ENCODE results near the gene REPS2.

REPS2 gene

GRCh38 chrX:17027931-17028330 is 81.5 kb downstream of the REPS2 start:
- Mint-ChIP-seq H3K4me1 (peaks cover 4% of the 10 kb centered on the region), H3K4me3 (no peak overlapping the region), H3K27ac (no peak overlapping the region), H3K36me3 (peaks cover 1% of the 10 kb centered on the region), H3K27me3 (no peaks in the 10 kb centered on the region), H3K9me3 (no peaks in the 10 kb centered on the region)
- DNase-seq (ENCODE audit: low spot score in 2 of 2): no peak
- ATAC-seq (ENCODE audit: low read depth): no peak

- peaks cover 4% of the 10 kb centered on the region for H3K4me1 Mint-ChIP-seq
- no peaks in the 10 kb centered on the region for H3K9me3 Mint-ChIP-seq
- no peak overlapping the region for H3K4me3 Mint-ChIP-seq
- no peaks in the 10 kb centered on the region for H3K27me3 Mint-ChIP-seq
- DNase-seq (ENCODE audit: low spot score in 2 of 2): no peak
- H3K36me3 Mint-ChIP-seq: peaks cover 5% of the 10 kb centered on the region
- ATAC-seq (ENCODE audit: low read depth): no peak
- no peak overlapping the region for H3K27ac Mint-ChIP-seq
Measured at GRCh38 chrX:17028356-17028755, 81.9 kb downstream of the REPS2 start.

GRCh38 chrX:17030092-17030491 is 83.6 kb downstream of the REPS2 start:
- Mint-ChIP-seq H3K27ac (no peak overlapping the region), H3K9me3 (no peaks in the 10 kb centered on the region), H3K4me3 (no peak overlapping the region), H3K36me3 (peaks cover 13% of the 10 kb centered on the region), H3K27me3 (no peaks in the 10 kb centered on the region), H3K4me1 (peaks cover 4% of the 10 kb centered on the region)
- DNase-seq (ENCODE audit: low spot score in 2 of 2) (no peak), ATAC-seq (ENCODE audit: low read depth) (peak; percentile 63)

GRCh38 chrX:17030580-17031270 is 84.3 kb downstream of the REPS2 start:
- no peak overlapping the region for H3K27ac Mint-ChIP-seq

DNA sequence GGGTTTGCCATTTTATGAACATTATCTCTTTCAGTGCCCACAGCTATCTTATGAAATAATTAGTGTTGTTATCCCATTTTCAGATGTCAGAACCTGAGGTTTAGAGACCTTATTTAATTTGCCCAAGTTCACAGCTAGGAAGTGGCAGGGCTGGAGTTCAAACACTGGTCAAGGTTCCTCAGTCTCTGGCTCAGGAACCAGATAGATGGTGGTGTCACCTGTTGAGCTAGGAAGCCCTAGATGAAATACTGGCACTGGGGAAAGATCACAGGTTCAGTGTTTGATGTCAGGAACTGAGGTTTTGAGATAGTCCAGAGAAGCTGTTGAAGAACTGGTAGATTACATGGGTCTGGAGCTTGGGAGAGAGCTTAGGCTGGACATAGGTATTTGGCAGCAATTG is 85.4 kb downstream of the REPS2 start:
- H3K36me3 Mint-ChIP-seq: peaks cover 16% of the 10 kb centered on the region
- DNase-seq (ENCODE audit: low spot score in 2 of 2) (no peak), ATAC-seq (ENCODE audit: low read depth) (no peak)
- H3K27ac Mint-ChIP-seq: no peak overlapping the region
- H3K27me3 Mint-ChIP-seq: no peaks in the 10 kb centered on the region
- no peaks in the 10 kb centered on the region for H3K9me3 Mint-ChIP-seq
- H3K4me1 Mint-ChIP-seq: peaks cover 4% of the 10 kb centered on the region
- no peak overlapping the region for H3K4me3 Mint-ChIP-seq

More at GRCh38 chrX:17030580-17031270, 84.3 kb downstream of the REPS2 start:
- no peak for ATAC-seq (ENCODE audit: low read depth)
- no peak for DNase-seq (ENCODE audit: low spot score in 2 of 2)
- Mint-ChIP-seq H3K4me3 (no peak overlapping the region), H3K9me3 (no peaks in the 10 kb centered on the region), H3K36me3 (peaks cover 16% of the 10 kb centered on the region), H3K4me1 (peaks cover 4% of the 10 kb centered on the region), H3K27me3 (no peaks in the 10 kb centered on the region)

- Mint-ChIP-seq H3K4me1 (peaks cover 4% of the 10 kb centered on the region), H3K27ac (no peak overlapping the region), H3K4me3 (no peak overlapping the region), H3K9me3 (no peaks in the 10 kb centered on the region), H3K36me3 (peaks cover 16% of the 10 kb centered on the region), H3K27me3 (no peaks in the 10 kb centered on the region)
- ATAC-seq (ENCODE audit: low read depth) (no peak), DNase-seq (ENCODE audit: low spot score in 2 of 2) (no peak)
Measured at GRCh38 chrX:17032351-17032750, 85.9 kb downstream of the REPS2 start.

DNA sequence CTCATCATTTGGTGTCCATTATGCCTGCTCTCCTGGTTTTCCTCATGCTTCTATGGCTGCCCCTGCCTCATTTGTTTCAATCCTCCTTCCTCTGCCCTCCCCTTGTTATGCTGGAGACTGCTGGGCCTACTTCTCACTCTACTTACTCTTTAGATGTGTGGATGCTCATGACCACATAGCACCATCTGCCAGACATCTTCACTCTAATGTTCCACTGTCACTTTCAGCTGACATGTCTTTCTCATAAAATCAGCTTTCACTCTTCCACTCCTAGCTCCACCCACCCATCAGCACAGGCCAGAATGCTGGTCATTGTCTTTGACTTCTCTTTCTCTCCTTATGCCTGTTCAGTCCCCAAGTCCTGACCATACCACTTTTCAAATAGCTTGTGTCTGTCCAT is 86.8 kb downstream of the REPS2 start:
- Mint-ChIP-seq H3K9me3 (no peaks in the 10 kb centered on the region), H3K36me3 (peaks cover 16% of the 10 kb centered on the region), H3K27ac (no peak overlapping the region), H3K4me1 (peaks cover 4% of the 10 kb centered on the region), H3K4me3 (no peak overlapping the region), H3K27me3 (no peaks in the 10 kb centered on the region)
- DNase-seq (ENCODE audit: low spot score in 2 of 2) (no peak), ATAC-seq (ENCODE audit: low read depth) (no peak)

GRCh38 chrX:17035111-17035510 is 88.7 kb downstream of the REPS2 start:
- Mint-ChIP-seq H3K4me1 (peaks cover 3% of the 10 kb centered on the region), H3K27me3 (no peaks in the 10 kb centered on the region), H3K4me3 (no peak overlapping the region), H3K27ac (no peak overlapping the region), H3K9me3 (no peaks in the 10 kb centered on the region), H3K36me3 (peaks cover 16% of the 10 kb centered on the region)
- no peak for DNase-seq (ENCODE audit: low spot score in 2 of 2)
- ATAC-seq (ENCODE audit: low read depth): no peak

DNA sequence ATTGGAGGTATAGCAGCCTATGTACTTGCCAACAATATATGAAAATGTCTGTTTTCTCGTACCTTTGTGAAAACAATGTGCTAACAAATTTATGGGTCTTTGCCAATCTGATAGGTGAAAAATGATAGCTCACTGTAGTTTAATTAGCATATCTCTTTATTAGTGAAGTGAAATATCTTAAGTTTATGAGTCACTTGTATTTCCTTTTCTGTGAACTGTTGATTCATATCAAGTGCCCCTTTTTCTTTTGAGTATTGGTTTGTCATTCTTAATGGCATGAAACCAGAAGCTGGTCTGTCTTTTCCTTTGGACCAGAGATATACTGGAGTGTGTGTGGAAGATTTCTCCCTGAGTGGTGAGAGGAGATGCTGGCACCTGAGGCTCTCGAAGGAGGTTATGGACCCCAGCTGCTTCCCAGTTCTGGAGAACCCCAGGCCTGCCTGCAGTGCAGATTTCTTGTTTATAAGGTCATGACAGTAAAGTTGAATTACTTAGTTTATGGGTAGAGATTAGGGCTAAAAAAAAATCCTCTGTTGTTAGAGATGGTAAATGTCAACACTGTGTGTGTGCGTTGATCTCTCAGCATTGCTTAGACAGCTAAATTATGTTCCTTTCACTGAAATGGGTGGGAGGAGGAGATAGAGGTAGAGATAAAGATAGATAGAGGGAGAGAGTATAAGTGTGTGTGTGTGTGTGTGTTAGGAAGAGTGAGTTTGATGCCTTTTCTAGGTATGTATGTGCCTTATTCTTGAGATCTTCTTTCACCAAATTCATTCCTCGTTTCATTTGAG is 89.9 kb downstream of the REPS2 start:
- no peak overlapping the region for H3K4me3 Mint-ChIP-seq
- DNase-seq (ENCODE audit: low spot score in 2 of 2) (no peak), ATAC-seq (ENCODE audit: low read depth) (no peak)
- H3K36me3 Mint-ChIP-seq: peaks cover 14% of the 10 kb centered on the region
- no peaks in the 10 kb centered on the region for H3K4me1 Mint-ChIP-seq
- no peaks in the 10 kb centered on the region for H3K27me3 Mint-ChIP-seq
- H3K9me3 Mint-ChIP-seq: no peaks in the 10 kb centered on the region
- H3K27ac Mint-ChIP-seq: no peak overlapping the region

GRCh38 chrX:17038277-17038676 is 91.8 kb downstream of the REPS2 start:
- ATAC-seq (ENCODE audit: low read depth): no peak
- no peak for DNase-seq (ENCODE audit: low spot score in 2 of 2)

DNA sequence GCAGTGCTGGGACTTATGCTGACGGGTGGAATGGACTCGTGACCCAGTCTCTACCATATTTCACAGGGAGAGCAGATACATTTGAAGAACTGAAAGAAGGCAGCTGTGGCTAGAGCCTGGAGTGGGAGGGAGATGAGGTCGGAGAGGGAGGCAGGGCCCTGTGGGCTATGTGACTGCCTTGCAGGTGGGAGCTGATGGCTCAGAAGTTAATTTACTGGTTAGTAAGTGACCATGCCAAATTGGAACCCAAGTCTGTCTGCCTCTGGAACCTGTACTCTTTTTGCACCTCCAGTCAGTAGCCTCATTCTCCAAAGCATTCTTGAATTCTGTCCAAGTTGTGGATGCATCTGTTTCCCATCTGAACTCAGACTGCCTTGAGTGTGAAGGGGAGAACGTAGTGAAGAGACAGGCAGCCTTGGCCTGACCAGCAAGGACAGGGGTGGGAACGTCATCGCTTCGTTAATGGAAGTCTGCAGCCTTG is 92.3 kb downstream of the REPS2 start:
- no peak for ATAC-seq (ENCODE audit: low read depth)
- H3K27me3 Mint-ChIP-seq: no peaks in the 10 kb centered on the region
- no peaks in the 10 kb centered on the region for H3K9me3 Mint-ChIP-seq
- H3K27ac Mint-ChIP-seq: no peak overlapping the region
- H3K4me3 Mint-ChIP-seq: no peak overlapping the region
- H3K36me3 Mint-ChIP-seq: peaks cover 8% of the 10 kb centered on the region
- no peak for DNase-seq (ENCODE audit: low spot score in 2 of 2)
- no peaks in the 10 kb centered on the region for H3K4me1 Mint-ChIP-seq

More at GRCh38 chrX:17038277-17038676, 91.8 kb downstream of the REPS2 start:
- Mint-ChIP-seq H3K9me3 (no peaks in the 10 kb centered on the region), H3K27me3 (no peaks in the 10 kb centered on the region), H3K36me3 (peaks cover 12% of the 10 kb centered on the region), H3K4me1 (no peaks in the 10 kb centered on the region), H3K27ac (no peak overlapping the region), H3K4me3 (no peak overlapping the region)

- no peak overlapping the region for H3K4me3 Mint-ChIP-seq
- no peak overlapping the region for H3K27ac Mint-ChIP-seq
- H3K4me1 Mint-ChIP-seq: no peaks in the 10 kb centered on the region
- no peaks in the 10 kb centered on the region for H3K9me3 Mint-ChIP-seq
- H3K36me3 Mint-ChIP-seq: peaks cover 5% of the 10 kb centered on the region
- H3K27me3 Mint-ChIP-seq: no peaks in the 10 kb centered on the region
- DNase-seq (ENCODE audit: low spot score in 2 of 2) (no peak), ATAC-seq (ENCODE audit: low read depth) (no peak)
Measured at GRCh38 chrX:17039826-17040225, 93.4 kb downstream of the REPS2 start.

GRCh38 chrX:17040711-17041110 is 94.3 kb downstream of the REPS2 start:
- H3K27me3 Mint-ChIP-seq: no peaks in the 10 kb centered on the region
- H3K27ac Mint-ChIP-seq: no peak overlapping the region
- H3K36me3 Mint-ChIP-seq: no peaks in the 10 kb centered on the region
- H3K4me3 Mint-ChIP-seq: no peak overlapping the region
- no peaks in the 10 kb centered on the region for H3K4me1 Mint-ChIP-seq
- H3K9me3 Mint-ChIP-seq: no peaks in the 10 kb centered on the region
- DNase-seq (ENCODE audit: low spot score in 2 of 2): no peak
- no peak for ATAC-seq (ENCODE audit: low read depth)

DNA sequence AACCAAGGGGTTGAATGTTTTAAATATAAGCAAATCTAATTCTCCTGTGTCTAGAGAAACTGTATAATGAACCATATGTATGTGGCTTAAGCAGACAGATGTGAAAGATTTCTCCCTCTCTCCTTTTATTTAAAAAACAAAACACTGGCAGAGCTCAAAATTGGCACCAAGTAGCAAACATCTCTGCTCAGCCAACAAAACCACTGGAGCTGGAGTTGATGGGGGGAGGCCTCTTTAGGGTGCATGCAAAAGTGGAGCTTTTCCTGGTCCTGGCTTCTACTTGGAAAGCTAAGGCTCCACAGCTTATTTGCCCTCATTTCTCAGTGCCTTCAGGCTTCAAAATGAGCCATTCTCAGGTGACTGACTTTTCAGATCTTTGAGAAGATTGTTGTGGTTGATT is 95.6 kb downstream of the REPS2 start:
- Mint-ChIP-seq H3K36me3 (no peaks in the 10 kb centered on the region), H3K27ac (no peak overlapping the region), H3K4me1 (peaks cover 3% of the 10 kb centered on the region), H3K9me3 (no peaks in the 10 kb centered on the region), H3K27me3 (no peaks in the 10 kb centered on the region), H3K4me3 (no peak overlapping the region)
- DNase-seq (ENCODE audit: low spot score in 2 of 2): no peak
- ATAC-seq (ENCODE audit: low read depth): no peak
